ENCODE data around the gene ERH. TPM values are rescaled to one million over a fixed set of nuclear protein-coding genes. Genes with fewer than 3 reads are reported as not detected.
A peak's percentile ranks its signal among the peaks of the same experiment; 100 is the strongest.

ERH gene
- total RNA-seq, 3 donors from 2014 or later: 69.0 to 98.0 (median 77.6) TPM

DNA sequence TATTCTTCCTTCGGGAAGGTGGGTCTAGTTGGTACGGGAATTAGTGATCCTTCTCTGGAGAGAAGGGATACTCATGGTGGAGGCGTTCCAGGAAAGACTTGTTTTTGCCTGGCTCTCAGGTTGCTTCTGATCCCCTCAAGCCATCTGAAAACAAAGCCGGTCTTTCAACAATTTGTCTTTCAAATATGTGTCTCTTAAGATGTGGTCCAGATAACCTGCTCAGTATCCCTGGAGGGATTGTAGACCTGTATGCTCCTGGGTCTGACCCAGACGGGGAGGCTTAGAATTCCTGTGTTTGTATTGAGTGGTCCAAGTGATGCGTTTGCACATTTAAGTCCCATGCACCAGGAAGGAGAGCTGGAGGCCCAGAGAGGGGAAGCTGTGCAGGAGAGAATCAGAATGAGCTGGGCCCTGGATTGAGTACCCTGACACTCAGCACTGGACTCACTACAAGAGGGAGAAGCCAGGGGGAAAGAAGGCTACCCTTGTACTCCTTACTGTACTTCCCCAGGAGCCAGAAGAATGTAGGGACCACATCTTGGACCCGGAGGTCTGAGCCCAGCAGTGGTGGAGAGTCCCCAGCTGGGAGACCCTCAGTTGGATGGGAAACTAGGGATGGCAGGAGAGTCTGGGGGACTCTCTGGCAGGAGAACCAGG is 40.4 kb downstream of the ERH start:
- H3K9me3 ChIP-seq: no peaks in the 10 kb centered on the region
- H3K36me3 ChIP-seq: no peaks in the 10 kb centered on the region
- intact Hi-C loops (cut with DNase I; ENCODE audit: low total_unique reads): no loop called here
- no peaks in the 10 kb centered on the region for H3K27me3 ChIP-seq
- H3K4me3 ChIP-seq: no peak overlapping the region
- DNase-seq (ENCODE audit: low spot score in 2 of 2): no peak
- H3K27ac ChIP-seq: peak overlapping the region; percentile 45 to 69
- TF ChIP-seq, protein P1, sequence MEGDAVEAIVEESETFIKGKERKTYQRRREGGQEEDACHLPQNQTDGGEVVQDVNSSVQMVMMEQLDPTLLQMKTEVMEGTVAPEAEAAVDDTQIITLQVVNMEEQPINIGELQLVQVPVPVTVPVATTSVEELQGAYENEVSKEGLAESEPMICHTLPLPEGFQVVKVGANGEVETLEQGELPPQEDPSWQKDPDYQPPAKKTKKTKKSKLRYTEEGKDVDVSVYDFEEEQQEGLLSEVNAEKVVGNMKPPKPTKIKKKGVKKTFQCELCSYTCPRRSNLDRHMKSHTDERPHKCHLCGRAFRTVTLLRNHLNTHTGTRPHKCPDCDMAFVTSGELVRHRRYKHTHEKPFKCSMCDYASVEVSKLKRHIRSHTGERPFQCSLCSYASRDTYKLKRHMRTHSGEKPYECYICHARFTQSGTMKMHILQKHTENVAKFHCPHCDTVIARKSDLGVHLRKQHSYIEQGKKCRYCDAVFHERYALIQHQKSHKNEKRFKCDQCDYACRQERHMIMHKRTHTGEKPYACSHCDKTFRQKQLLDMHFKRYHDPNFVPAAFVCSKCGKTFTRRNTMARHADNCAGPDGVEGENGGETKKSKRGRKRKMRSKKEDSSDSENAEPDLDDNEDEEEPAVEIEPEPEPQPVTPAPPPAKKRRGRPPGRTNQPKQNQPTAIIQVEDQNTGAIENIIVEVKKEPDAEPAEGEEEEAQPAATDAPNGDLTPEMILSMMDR (IDR thresholded peaks at IDR 0.05): no peak
- peak in 1 of 3 donors; percentile 15 for TF ChIP-seq POLR2AphosphoS5 (IDR thresholded peaks at IDR 0.05)
- peaks cover 0 to 13% of the 10 kb centered on the region in 2 donors for H3K4me1 ChIP-seq

DNA sequence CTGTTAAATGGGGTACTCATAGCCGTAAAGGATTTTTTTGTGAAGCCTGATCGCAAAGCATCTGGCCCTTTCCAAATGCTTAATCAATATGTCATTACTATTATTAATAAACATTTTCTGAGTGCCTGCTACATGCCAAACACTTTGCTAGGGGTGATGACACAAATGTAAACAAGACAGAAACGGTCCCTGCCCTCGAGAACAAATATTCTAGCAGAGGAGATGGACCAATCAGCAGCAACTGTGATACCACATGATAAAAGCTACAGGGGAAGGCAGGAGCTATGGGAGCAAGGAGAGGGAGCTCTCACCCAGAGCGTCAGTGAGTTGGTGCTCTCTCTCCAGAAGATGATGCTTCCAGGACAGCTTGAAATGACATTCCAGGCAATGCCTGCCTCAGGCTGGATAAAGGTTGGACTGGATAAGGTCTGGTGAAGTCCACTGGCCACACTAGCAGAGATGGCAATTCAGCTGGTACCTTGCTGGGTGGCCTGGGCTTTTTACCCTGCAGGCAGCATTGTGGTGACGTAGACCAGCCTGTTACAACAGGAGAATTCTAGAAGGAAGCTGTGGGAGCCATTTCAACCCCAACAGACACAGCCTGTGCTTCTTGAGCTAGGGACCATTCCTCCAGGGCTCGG is 41.1 kb downstream of the ERH start:
- no peak overlapping the region for H3K4me3 ChIP-seq
- H3K27ac ChIP-seq: peak overlapping the region; percentile 45 to 69
- intact Hi-C loops (cut with DNase I; ENCODE audit: low total_unique reads): no loop called here
- DNase-seq (ENCODE audit: low spot score in 2 of 2): peak; percentile 60 to 65
- H3K36me3 ChIP-seq: no peaks in the 10 kb centered on the region
- no peaks in the 10 kb centered on the region for H3K27me3 ChIP-seq
- no peaks in the 10 kb centered on the region for H3K9me3 ChIP-seq
- TF ChIP-seq POLR2A (IDR thresholded peaks at IDR 0.05): no peak
- TF ChIP-seq, protein P1 (IDR thresholded peaks at IDR 0.05): no peak
- no peak for TF ChIP-seq POLR2AphosphoS5 (IDR thresholded peaks at IDR 0.05)
- H3K4me1 ChIP-seq: peaks cover 0 to 13% of the 10 kb centered on the region in 2 donors

DNA sequence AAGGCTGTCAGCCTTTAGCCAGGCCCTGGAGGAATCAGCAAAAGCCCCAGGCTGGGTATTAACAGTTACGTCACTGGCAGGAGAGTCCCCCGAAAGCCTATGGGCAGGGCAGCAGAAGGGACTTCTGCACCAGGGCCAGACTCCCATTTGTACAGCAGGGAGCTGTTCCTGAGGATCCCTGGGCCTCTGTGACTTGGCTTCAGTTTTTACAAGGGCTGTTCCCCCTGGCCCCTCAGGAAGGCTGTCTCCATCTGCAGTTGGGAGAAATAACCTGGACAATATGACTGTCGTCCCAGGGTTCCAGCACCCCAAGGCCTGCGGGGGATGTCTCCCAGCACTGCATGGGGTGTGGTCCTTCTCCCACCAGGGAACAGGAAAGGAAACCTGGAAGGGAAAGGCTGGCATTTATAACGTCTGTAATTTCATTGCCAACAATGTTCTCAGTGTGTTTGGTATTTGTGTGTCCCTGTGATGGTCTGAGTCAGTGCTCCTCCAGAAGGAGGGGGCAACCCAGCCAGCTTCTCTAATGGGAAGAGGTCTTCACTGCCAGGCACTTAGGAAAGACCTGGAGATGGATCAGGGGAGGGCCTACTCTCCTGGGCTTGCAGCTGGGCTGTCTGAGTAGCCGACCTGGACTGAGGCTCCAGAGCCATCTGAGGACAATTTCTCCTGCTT is 42.4 kb downstream of the ERH start:
- Histone ChIP-seq H3K27ac (peak overlapping the region; percentile 65 to 72), H3K4me1 (peaks cover 0 to 13% of the 10 kb centered on the region in 2 donors), H3K27me3 (no peaks in the 10 kb centered on the region), H3K4me3 (no peak overlapping the region), H3K9me3 (no peaks in the 10 kb centered on the region), H3K36me3 (no peaks in the 10 kb centered on the region)
- intact Hi-C loops (cut with DNase I; ENCODE audit: low total_unique reads): no loop called here
- TF ChIP-seq, protein P1 (IDR thresholded peaks at IDR 0.05): no peak
- TF ChIP-seq POLR2A (IDR thresholded peaks at IDR 0.05) (no peak), POLR2AphosphoS5 (IDR thresholded peaks at IDR 0.05) (peak in 1 of 3 donors; percentile 32)
- DNase-seq (ENCODE audit: low spot score in 2 of 2): peak in 1 of 2 donors; percentile 40

DNA sequence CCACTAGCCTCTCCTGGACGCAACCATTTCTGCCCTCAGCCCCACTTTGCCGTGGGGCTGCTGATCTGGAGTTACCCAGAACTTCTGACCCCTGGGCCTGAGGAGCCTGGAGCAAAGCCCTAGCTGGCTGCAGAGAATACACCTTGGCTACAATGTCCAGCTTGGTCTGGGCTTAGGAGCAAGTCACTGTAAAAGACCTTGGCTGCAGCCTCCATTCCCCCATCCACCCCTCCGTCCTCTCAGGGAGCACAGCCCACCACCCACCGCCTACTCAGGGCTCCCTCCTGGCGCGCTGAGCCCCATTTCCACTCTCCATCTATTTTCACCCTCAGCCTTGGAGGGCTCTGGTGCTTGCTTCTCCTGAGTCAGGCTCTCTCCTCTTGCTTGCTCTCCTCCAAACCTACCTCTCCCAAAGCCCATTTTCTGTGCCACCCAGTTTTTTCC is 42.9 kb downstream of the ERH start:
- Histone ChIP-seq H3K27ac (peak overlapping the region; percentile 65 to 72), H3K27me3 (no peaks in the 10 kb centered on the region), H3K9me3 (no peaks in the 10 kb centered on the region), H3K36me3 (no peaks in the 10 kb centered on the region), H3K4me3 (no peak overlapping the region), H3K4me1 (peaks cover 0 to 13% of the 10 kb centered on the region in 2 donors)
- intact Hi-C loops (cut with DNase I; ENCODE audit: low total_unique reads): no loop called here
- TF ChIP-seq POLR2A (IDR thresholded peaks at IDR 0.05) (no peak), POLR2AphosphoS5 (IDR thresholded peaks at IDR 0.05) (no peak)
- TF ChIP-seq, protein P1 (IDR thresholded peaks at IDR 0.05): no peak
- DNase-seq (ENCODE audit: low spot score in 2 of 2): no peak

Measured in breast epithelium (tissue), 4 donors.